SH-SY5Y (cell line): ENCODE data around the gene UNC80.

Source experiments
- GATA2 ChIP-seq: IDR thresholded peaks from 2 replicates; pipeline ENCODE4 v1.6.1; 2011; ENCODE audit warnings: mild to moderate bottlenecking, low read depth, low read length
- GATA3 ChIP-seq: IDR thresholded peaks from 2 replicates; pipeline ENCODE4 v1.6.1; 2011; ENCODE audit warnings: low read depth, mild to moderate bottlenecking, low read length, moderate library complexity

DNA sequence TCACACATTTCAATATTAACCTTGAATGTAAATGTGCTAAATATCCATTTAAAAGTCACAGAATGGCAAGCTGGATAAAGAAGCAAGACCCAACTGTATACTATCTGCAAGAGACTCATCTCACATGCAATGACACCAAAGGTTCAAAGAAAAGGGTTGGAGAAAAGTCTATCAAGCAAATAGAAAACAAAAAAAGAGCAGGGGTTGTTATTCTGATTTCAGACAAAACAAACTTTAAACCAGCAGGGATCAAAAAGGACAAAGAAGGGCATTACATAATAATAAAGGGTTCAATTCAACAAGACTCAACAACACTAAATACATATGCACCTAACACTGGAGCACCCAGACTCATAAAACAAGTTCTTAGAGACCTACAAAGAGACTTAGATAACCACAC is 14.5 kb upstream of the UNC80 start:
- TF ChIP-seq GATA2 (no peak), GATA3 (no peak)
